Subcutaneous adipose tissue (tissue), 4 donors: ENCODE results near the gene MITD1. TPM values are rescaled to one million over a fixed set of nuclear protein-coding genes. Genes with fewer than 3 reads are reported as not detected.

Experiments used
- total RNA-seq, 4 donors: library from RNA; depleted of rRNA; stranded (reverse); fragments of >200 nt; gene quantifications; one replicate each; pipeline ENCODE4 v1.1.0, GENCODE V29; 2016
- TF ChIP-seq, protein P1 (sequence below): fragments of 450-650 bp; IDR thresholded peaks from one replicate; pipeline ENCODE4 v1.5.1; 2016; ENCODE audit warnings: low read depth, mild to moderate bottlenecking, control low read depth, antibody characterized with exemption, moderate library complexity

MITD1 gene
- total RNA-seq = 10 to 100 TPM; 21.1 to 33.7 (median 31.2) TPM

GRCh38 chr2:99180755-99181623 is at the start of gene MITD1, which contains the start of gene MRPL30:
TSS of gene MITD1 (minus strand) at chr2:99181058. CDS start at chr2:99180981, 77 bp downstream.
TSS of gene MRPL30 (plus strand) at chr2:99181184. CDS start at chr2:99186204, 5,020 bp downstream.
- TF ChIP-seq, protein P1, sequence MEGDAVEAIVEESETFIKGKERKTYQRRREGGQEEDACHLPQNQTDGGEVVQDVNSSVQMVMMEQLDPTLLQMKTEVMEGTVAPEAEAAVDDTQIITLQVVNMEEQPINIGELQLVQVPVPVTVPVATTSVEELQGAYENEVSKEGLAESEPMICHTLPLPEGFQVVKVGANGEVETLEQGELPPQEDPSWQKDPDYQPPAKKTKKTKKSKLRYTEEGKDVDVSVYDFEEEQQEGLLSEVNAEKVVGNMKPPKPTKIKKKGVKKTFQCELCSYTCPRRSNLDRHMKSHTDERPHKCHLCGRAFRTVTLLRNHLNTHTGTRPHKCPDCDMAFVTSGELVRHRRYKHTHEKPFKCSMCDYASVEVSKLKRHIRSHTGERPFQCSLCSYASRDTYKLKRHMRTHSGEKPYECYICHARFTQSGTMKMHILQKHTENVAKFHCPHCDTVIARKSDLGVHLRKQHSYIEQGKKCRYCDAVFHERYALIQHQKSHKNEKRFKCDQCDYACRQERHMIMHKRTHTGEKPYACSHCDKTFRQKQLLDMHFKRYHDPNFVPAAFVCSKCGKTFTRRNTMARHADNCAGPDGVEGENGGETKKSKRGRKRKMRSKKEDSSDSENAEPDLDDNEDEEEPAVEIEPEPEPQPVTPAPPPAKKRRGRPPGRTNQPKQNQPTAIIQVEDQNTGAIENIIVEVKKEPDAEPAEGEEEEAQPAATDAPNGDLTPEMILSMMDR = no peak

DNA sequence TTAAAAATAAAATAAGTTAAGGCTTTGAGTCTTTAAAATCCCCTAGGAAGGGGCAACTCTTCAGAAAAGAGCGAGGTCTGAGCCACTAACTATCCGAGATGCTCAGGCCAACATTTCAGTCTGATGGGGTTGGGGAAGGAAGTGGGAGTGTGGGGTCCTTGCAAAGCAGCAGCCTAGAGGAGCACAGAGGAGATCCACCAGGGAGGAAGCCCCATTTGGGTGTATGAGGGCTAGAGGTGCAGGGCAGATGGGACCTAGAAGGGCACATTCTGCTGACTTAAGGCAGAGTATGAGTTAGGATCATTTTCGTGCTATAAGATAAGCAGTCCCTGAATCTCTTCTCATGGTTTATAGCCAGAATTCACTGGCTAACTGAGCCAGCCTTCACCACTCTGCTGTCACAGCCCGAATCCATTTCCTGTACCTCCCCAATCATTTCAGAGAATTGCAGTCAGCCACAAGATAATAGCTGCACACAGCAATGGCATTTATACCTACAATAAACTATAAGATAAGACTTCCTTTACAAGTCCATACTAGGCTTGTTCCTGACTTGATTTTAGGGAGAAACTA is 37.2 kb upstream of the MITD1 start:
- TF ChIP-seq, protein P1 = no peak

GRCh38 chr2:99216096-99216495 is 35.2 kb upstream of the MITD1 start:
- TF ChIP-seq, protein P1 = no peak

GRCh38 chr2:99205491-99205890 is 24.6 kb upstream of the MITD1 start:
- TF ChIP-seq, protein P1 = no peak

DNA sequence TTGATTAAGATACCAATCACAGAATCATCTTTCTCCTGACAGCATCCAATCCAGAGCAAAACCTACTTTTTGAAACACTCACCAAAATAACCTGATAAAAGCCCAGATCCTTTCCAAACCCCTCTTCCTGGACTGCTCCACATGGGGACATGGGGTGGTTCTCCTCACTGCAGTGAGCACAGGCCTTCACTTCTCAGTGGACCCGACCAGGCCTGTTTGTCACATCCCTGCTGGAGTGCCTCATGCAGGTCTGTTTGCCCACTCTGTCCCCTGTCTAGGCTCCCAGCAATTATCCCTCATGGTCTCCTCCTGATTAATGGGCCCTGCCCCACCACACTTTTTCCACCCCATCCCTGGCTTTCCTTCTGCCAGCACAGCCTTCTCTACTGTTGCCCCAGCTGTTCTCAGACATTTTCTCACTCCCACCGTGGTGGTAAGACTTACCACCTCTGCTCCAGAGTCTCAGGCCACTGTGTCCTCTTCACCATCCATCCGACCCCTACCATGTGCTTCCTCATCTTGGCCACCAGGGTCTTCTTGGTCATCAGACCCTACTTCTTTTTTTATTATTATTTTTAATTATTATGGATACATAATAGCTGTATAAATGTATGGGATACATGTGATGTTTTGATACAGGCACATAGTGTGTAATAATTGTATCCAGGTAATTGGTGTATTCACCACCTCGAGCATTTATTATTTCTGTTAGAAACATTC is 21.3 kb upstream of the MITD1 start:
- TF ChIP-seq, protein P1 = no peak

- TF ChIP-seq, protein P1 = no peak
Observed at GRCh38 chr2:99200076-99200800, 19.4 kb upstream of the MITD1 start.
